Thyroid gland (tissue), 4 donors: ENCODE results near the gene PRKX. TPM values are rescaled to one million over a fixed set of nuclear protein-coding genes. Genes with fewer than 3 reads are reported as not detected.
"Not testable (repeated sequence)": the region's sequence is repeated elsewhere in the genome, so short reads cannot be mapped to it uniquely, and the experiment has no call there.

Source experiments
- DNase-seq, 2 donors: peaks; one replicate each; pipeline ENCODE4 v3.0.0-alpha.2; 2019
- H3K27ac ChIP-seq, 3 donors: fragments of 200-600 bp; sonication (generic); 1 replicate in 2 of 3; 2 replicates in 1 of 3; pipeline ENCODE4 v1.5.1; 2016 to 2019; ENCODE audit warnings: mild to moderate bottlenecking in 1 of 3, moderate library complexity in 1 of 3
- H3K27me3 ChIP-seq: fragments of 200-600 bp; sonication (generic); one replicate; pipeline ENCODE4 v1.5.1; 2019
- H3K36me3 ChIP-seq, 2 donors: fragments of 200-600 bp; sonication (generic); one replicate each; pipeline ENCODE4 v1.5.1; 2016 to 2019
- H3K4me1 ChIP-seq, 2 donors: fragments of 200-600 bp; sonication (generic); one replicate each; pipeline ENCODE4 v1.5.1; 2017 to 2019
- H3K4me3 ChIP-seq, 3 donors: fragments of 200-600 bp; sonication (generic); replicated peaks in 1 of 3; 1 replicate in 2 of 3; 2 replicates in 1 of 3; pipeline ENCODE4 v1.5.1; 2016; ENCODE audit warnings: mild to moderate bottlenecking in 1 of 3
- H3K9me3 ChIP-seq: fragments of 200-600 bp; sonication (generic); one replicate; pipeline ENCODE4 v1.5.1; 2017
- POLR2A ChIP-seq, 2 donors: fragments of 450-650 bp; IDR thresholded peaks; one replicate each; pipeline ENCODE4 v1.6.1; 2017; ENCODE audit warnings: antibody characterized with exemption in 2 of 2, mild to moderate bottlenecking in 2 of 2, moderate library complexity in 1 of 2
- WGBS, 2 donors: methylation state at CpG; one replicate each; pipeline ENCODE4 v1.1.5; 2017; 5-methylcytosine and 5-hydroxymethylcytosine counted together
- intact Hi-C: fragments of 100-400 bp; cut with DNase I; formaldehyde crosslinking; loops from one replicate; pipeline ENCODE4 v1.15.1; 2023
- total RNA-seq, 4 donors: library from RNA; depleted of rRNA; stranded (reverse); fragments of >200 nt; gene quantifications; one replicate each; pipeline ENCODE4 v1.2.3, GENCODE V29; 2016
- TF ChIP-seq, protein P1 (sequence below), 6 experiments: fragments of 200-600 bp in 3 of 6; fragments of 450-650 bp in 3 of 6; sonication (generic) in 3 of 6; IDR thresholded peaks; one replicate each; pipeline ENCODE4 v1.5.1; 2016 to 2019; ENCODE audit warnings: antibody characterized with exemption in 6 of 6, mild to moderate bottlenecking in 2 of 6, inconsistent platforms in 1 of 6, moderate library complexity in 1 of 6

PRKX gene
- total RNA-seq, 4 donors from 2014 or later, result 99.9 to 145 (median 129) TPM

GRCh38 chrX:3699821-3700381 lies 13.5 kb downstream of the PRKX start:
- H3K4me3 ChIP-seq, result no peak overlapping the region
- 48 to 64% methylated on average over 9 of the region's 9 CpGs for WGBS, 2 donors
- no peak for DNase-seq

DNA sequence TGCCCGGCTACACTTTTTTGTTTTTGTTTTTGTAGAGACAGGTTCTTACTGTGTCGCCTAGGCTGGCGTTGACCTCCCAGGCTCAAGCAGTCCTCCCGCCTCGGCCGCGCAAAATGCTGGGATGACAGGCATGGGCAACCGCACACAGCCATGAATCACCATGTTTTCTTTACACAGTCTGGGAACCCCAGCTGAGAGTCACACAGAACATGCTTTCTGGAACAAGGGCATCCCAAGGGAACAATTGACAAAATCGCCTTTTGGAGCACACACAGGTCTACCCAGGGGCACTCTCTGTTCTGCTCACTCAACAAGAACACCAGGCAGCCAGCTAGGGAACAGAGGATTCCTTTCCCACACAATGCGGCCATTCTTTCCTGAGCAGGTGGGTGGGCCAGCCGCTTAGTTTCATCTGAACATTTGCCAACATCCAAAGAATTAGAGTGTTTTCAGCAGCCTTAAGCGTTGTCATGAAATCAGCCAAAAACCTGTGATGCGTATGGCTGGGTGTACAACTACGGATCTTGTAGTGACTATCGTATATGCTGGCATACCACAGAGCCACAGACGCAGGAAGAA lies 15.7 kb downstream of the PRKX start:
- Histone ChIP-seq H3K27me3 (no peaks in the 10 kb centered on the region), H3K4me1 (peaks cover 39 to 65% of the 10 kb centered on the region in 2 donors), H3K4me3 (no peak overlapping the region), H3K27ac (peak overlapping the region; percentile 89 to 94 (median 90)), H3K9me3 (no peaks in the 10 kb centered on the region), H3K36me3 (no peaks in the 10 kb centered on the region)
- WGBS, 2 donors, result 25 to 31% methylated on average over 13 to 14 of the region's 16 CpGs
- peak; percentile 91 to 93 for DNase-seq
- intact Hi-C loops, result no loop called here
- TF ChIP-seq, protein P1, sequence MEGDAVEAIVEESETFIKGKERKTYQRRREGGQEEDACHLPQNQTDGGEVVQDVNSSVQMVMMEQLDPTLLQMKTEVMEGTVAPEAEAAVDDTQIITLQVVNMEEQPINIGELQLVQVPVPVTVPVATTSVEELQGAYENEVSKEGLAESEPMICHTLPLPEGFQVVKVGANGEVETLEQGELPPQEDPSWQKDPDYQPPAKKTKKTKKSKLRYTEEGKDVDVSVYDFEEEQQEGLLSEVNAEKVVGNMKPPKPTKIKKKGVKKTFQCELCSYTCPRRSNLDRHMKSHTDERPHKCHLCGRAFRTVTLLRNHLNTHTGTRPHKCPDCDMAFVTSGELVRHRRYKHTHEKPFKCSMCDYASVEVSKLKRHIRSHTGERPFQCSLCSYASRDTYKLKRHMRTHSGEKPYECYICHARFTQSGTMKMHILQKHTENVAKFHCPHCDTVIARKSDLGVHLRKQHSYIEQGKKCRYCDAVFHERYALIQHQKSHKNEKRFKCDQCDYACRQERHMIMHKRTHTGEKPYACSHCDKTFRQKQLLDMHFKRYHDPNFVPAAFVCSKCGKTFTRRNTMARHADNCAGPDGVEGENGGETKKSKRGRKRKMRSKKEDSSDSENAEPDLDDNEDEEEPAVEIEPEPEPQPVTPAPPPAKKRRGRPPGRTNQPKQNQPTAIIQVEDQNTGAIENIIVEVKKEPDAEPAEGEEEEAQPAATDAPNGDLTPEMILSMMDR (IDR thresholded peaks at IDR 0.05), result no peak
- peak in 1 of 2 donors; percentile 25 for TF ChIP-seq POLR2A (IDR thresholded peaks at IDR 0.05)

More at GRCh38 chrX:3699821-3700381, 13.5 kb downstream of the PRKX start:
- peak overlapping the region; percentile 71 to 94 (median 89) for H3K27ac ChIP-seq
- H3K4me1 ChIP-seq, result peaks cover 39 to 56% of the 10 kb centered on the region in 2 donors
- TF ChIP-seq, protein P1 (IDR thresholded peaks at IDR 0.05), result no peak
- TF ChIP-seq POLR2A (IDR thresholded peaks at IDR 0.05), result peak in 1 of 2 donors; percentile 10
- no peaks in the 10 kb centered on the region for H3K27me3 ChIP-seq
- no peaks in the 10 kb centered on the region for H3K36me3 ChIP-seq
- intact Hi-C loops, result no loop called here
- H3K9me3 ChIP-seq, result no peaks in the 10 kb centered on the region

DNA sequence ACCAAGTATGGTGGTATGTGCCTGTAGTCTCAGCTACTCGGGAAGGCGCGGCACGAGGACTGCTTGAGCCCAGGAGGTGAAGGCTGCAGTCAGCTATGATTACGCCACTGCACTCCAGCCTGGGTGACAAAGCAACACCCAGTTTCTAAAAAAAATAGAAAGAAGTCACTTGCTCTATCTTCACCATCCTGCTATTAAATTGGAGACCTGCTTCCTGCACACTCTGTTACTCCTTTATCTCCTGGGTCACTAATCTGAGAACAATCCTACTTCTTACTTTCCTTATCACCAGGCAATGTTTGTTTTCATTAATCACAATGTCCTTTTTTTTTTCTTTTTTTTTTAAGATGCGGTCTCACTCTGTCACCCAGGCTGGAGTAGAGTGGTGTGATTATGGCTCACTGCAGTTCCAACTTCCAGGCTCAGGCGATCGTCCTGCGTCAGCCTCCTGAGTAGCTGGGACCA lies 16.2 kb downstream of the PRKX start:
- Histone ChIP-seq H3K27me3 (no peaks in the 10 kb centered on the region), H3K27ac (peak overlapping the region; percentile 90 to 97 (median 97)), H3K4me3 (no peak overlapping the region), H3K4me1 (peaks cover 39 to 67% of the 10 kb centered on the region in 2 donors), H3K36me3 (no peaks in the 10 kb centered on the region), H3K9me3 (no peaks in the 10 kb centered on the region)
- DNase-seq, result peak; percentile 80 to 83
- TF ChIP-seq POLR2A (IDR thresholded peaks at IDR 0.05), result peak in 1 of 2 donors; percentile 53
- TF ChIP-seq, protein P1 (IDR thresholded peaks at IDR 0.05), result no peak
- intact Hi-C loops, result no loop called here
- WGBS, 2 donors, result 22 to 40% methylated on average over 9 of the region's 9 CpGs

GRCh38 chrX:3695536-3695935 lies 17.9 kb downstream of the PRKX start:
- Histone ChIP-seq H3K27me3 (no peaks in the 10 kb centered on the region), H3K27ac (peak overlapping the region in 2 of 3 donors; percentile 36 to 97), H3K36me3 (no peaks in the 10 kb centered on the region), H3K9me3 (no peaks in the 10 kb centered on the region), H3K4me3 (no peak overlapping the region), H3K4me1 (peaks cover 43 to 63% of the 10 kb centered on the region in 2 donors)
- no peak for DNase-seq
- no peak for TF ChIP-seq POLR2A (IDR thresholded peaks at IDR 0.05)
- TF ChIP-seq, protein P1 (IDR thresholded peaks at IDR 0.05), result no peak
- WGBS, 2 donors, result 92 to 97% methylated on average over 5 of the region's 5 CpGs
- intact Hi-C loops, result no loop called here

- Histone ChIP-seq H3K4me3 (no peak overlapping the region), H3K36me3 (no peaks in the 10 kb centered on the region), H3K27me3 (no peaks in the 10 kb centered on the region), H3K27ac (peak overlapping the region; percentile 40 to 59 (median 43)), H3K4me1 (peaks cover 15 to 36% of the 10 kb centered on the region in 2 donors), H3K9me3 (no peaks in the 10 kb centered on the region)
- intact Hi-C loops, result no loop called here
- no peak for TF ChIP-seq POLR2A (IDR thresholded peaks at IDR 0.05)
- TF ChIP-seq, protein P1 (IDR thresholded peaks at IDR 0.05), result no peak
- DNase-seq, result no peak
- WGBS, 2 donors, result 77 to 79% methylated on average over 2 to 3 of the region's 3 CpGs
Measured at GRCh38 chrX:3690140-3690539, 23.3 kb downstream of the PRKX start.

DNA sequence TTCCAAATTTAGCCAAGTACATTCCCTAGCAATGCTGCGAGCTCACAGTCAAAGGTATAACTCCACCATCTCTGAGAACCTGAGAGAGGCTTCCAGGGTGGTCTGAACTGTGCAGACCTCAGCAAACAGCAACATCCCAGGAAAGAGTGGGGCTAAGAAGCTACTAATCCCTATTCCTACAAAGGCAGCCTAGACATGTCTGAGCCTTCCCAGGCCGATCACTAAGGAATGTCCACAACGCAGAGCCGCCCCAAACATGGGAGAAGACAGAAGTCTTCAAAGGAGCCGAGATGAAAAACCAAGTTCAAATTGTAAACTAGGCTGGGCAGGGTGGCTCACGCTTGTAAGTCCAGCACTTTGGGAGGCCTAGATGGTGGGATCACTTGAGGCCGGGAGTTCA lies 30.2 kb downstream of the PRKX start:
- Histone ChIP-seq H3K27ac (peak overlapping the region in 1 of 3 donors; percentile 36), H3K4me1 (peaks cover 14 to 26% of the 10 kb centered on the region in 2 donors)
- DNase-seq, H3K36me3 ChIP-seq, intact Hi-C loops, H3K4me3 ChIP-seq, H3K9me3 ChIP-seq, H3K27me3 ChIP-seq: not testable (repeated sequence)
- 92 to 97% methylated on average over 5 to 6 of the region's 7 CpGs for WGBS, 2 donors
